Ascending aorta (tissue), 2 donors: Measurements from ENCODE around the gene MXRA7. TPM values are rescaled to one million over a fixed set of nuclear protein-coding genes. Genes with fewer than 3 reads are reported as not detected.
"Not testable (repeated sequence)": the region's sequence is repeated elsewhere in the genome, so short reads cannot be mapped to it uniquely, and the experiment has no call there.

Experiments
- DNase-seq, 2 donors: peaks; one replicate each; pipeline ENCODE4 v3.0.0-alpha.2; 2019; ENCODE audit warnings: low spot score in 2 of 2
- H3K27ac ChIP-seq, 2 donors: fragments of 200-600 bp; sonication (generic); one replicate each; pipeline ENCODE4 v1.5.1; 2016 to 2017; ENCODE audit warnings: mild to moderate bottlenecking in 1 of 2
- H3K27me3 ChIP-seq: fragments of 200-600 bp; sonication (generic); one replicate; pipeline ENCODE4 v1.5.1; 2017
- H3K36me3 ChIP-seq, 2 donors: fragments of 200-600 bp; sonication (generic); one replicate each; pipeline ENCODE4 v1.5.1; 2016
- H3K4me1 ChIP-seq, 2 donors: fragments of 200-600 bp; sonication (generic); one replicate each; pipeline ENCODE4 v1.5.1; 2016 to 2017; ENCODE audit warnings: mild to moderate bottlenecking in 1 of 2
- H3K4me3 ChIP-seq, 2 donors: fragments of 200-600 bp; sonication (generic); one replicate each; pipeline ENCODE4 v1.5.1; 2016 to 2017; ENCODE audit warnings: mild to moderate bottlenecking in 1 of 2
- H3K9me3 ChIP-seq, 2 donors: fragments of 200-600 bp; sonication (generic); one replicate each; pipeline ENCODE4 v1.5.1; 2016
- CTCF ChIP-seq, 3 experiments: fragments of 200-600 bp in 2 of 3; fragments of 450-650 bp in 1 of 3; sonication (generic) in 2 of 3; IDR thresholded peaks; one replicate each; pipeline ENCODE4 v1.5.1; 2016 to 2019; ENCODE audit warnings: antibody characterized with exemption in 3 of 3, mild to moderate bottlenecking in 1 of 3, moderate library complexity in 1 of 3
- intact Hi-C: fragments of 100-400 bp; cut with DNase I; formaldehyde crosslinking; loops from one replicate; pipeline ENCODE4 v1.15.1; 2023
- total RNA-seq: library from RNA; depleted of rRNA; stranded (reverse); fragments of >200 nt; gene quantifications from one replicate; pipeline ENCODE4 v1.1.0, GENCODE V29; 2016

MXRA7 gene
- total RNA-seq, 1 donor from 2014 or later: 122 TPM

DNA sequence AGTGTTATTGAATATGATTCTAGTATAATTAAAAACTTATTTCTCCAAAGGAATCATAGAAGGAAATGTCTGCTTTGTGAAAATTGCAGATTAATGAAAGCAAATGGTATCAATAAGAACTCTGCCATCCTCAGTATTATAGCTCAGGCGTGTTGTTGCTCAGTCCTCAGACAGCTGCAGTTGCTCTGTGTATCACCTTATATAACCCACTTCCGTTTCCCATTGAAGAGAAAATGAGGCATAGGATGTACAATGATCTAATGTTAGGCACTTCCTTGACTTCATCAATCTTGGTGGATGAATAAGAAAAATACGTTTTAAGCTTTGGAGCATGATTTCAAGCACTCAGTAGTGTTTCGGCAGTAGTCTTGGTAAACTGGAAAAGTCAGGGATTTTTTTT lies 41.2 kb upstream of the MXRA7 start:
- Histone ChIP-seq H3K27ac (no peak overlapping the region), H3K4me3 (no peak overlapping the region), H3K27me3 (no peaks in the 10 kb centered on the region), H3K4me1 (no peaks in the 10 kb centered on the region), H3K9me3 (no peaks in the 10 kb centered on the region), H3K36me3 (peaks cover 41 to 43% of the 10 kb centered on the region in 2 donors)
- DNase-seq: no peak
- intact Hi-C loops: no loop called here
- no peak for TF ChIP-seq CTCF (IDR thresholded peaks at IDR 0.05)

DNA sequence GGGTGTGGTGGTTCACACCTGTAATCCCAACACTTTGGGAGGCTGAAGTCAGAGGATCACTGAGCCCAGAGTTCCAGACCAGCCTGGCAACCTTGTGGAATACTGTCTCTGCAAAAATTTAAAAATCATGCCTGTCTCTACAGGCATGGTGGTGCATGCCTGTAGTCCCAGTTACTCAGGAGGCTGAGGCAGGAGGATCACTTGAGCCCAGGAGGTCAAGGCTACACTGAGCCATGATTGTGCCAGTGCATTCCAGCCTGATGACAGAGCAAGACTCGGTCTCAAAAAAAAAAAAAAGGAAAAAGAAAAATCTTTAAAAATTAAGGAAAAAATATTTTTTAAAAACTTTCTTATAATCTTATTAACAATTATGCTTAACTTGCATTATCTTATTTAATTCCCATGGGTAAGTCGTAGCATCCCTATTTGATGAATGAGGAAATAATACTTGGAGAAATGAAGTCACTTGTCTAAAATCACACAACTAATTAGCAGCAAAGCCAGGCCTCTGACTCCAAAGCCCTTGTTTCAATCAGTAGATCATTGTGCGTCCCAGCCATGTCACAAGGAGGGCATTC lies 40.7 kb upstream of the MXRA7 start:
- no peak for TF ChIP-seq CTCF (IDR thresholded peaks at IDR 0.05)
- Histone ChIP-seq H3K9me3 (no peaks in the 10 kb centered on the region), H3K36me3 (peaks cover 39 to 43% of the 10 kb centered on the region in 2 donors), H3K4me1 (no peaks in the 10 kb centered on the region), H3K27ac (no peak overlapping the region), H3K27me3 (no peaks in the 10 kb centered on the region), H3K4me3 (no peak overlapping the region)
- intact Hi-C loops: no loop called here
- no peak for DNase-seq

- TF ChIP-seq CTCF (IDR thresholded peaks at IDR 0.05): no peak
- H3K27me3 ChIP-seq: no peaks in the 10 kb centered on the region
- DNase-seq: no peak
- peaks cover 41 to 50% of the 10 kb centered on the region in 2 donors for H3K36me3 ChIP-seq
- H3K27ac ChIP-seq: no peak overlapping the region
- intact Hi-C loops: no loop called here
- no peaks in the 10 kb centered on the region for H3K9me3 ChIP-seq
- no peak overlapping the region for H3K4me3 ChIP-seq
- no peaks in the 10 kb centered on the region for H3K4me1 ChIP-seq
Observed at GRCh38 chr17:76748657-76749056, 37.9 kb upstream of the MXRA7 start.

DNA sequence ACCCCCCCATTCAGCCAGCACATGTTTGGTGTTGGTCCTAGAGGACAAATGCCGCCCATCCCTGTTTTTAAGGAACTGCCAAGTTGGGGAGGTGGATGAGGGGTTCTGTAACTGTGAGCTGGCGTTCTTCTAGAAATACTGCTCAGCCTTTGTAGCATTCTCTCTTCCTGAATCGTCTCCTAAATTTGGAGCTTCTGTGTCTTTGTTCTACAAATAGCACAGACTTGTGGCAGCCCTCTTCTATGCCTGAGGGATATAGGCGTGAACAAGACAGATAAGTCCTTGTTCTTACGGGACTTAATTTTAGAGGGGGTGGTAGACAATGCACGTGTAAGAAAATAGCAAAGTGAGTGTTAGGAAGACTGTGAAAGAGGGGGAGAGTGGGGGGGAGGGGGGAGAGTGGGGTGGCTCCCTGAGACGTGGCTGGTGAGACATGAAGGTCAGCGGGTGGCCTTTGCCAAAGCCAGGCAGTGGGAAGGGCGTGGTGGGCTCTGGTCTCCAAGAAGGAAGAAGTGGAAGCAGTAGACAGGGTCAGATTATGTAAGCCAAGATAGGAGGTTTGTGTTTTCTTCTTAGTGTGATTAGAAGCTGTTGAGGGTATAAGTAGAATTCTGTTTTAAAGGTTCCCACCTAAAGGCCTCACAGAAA lies 37.1 kb upstream of the MXRA7 start:
- intact Hi-C loops: no loop called here
- Histone ChIP-seq H3K27ac (no peak overlapping the region), H3K9me3 (no peaks in the 10 kb centered on the region), H3K27me3 (no peaks in the 10 kb centered on the region), H3K4me1 (no peaks in the 10 kb centered on the region), H3K36me3 (peaks cover 39 to 56% of the 10 kb centered on the region in 2 donors), H3K4me3 (no peak overlapping the region)
- DNase-seq: no peak
- no peak for TF ChIP-seq CTCF (IDR thresholded peaks at IDR 0.05)

DNA sequence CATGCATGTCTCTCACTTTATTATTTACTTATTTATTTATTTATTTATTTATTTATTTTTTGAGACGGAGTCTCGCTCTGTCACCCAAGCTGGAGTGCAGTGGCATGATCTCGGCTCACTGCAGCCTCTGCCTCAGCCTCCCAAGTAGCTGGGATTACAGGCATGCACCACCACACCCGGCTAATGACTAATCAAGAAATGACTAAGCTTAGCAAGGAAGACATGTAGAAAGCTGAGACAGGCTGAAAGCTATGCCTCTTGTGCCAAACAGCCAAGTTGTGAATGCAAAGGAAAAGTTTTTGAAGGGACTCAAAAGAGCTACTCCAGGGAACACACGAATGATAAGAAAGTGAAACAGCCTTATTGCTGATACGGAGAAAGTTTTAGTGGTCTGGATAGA lies 35.0 kb upstream of the MXRA7 start:
- H3K36me3 ChIP-seq: peaks cover 50 to 67% of the 10 kb centered on the region in 2 donors
- H3K27me3 ChIP-seq, H3K9me3 ChIP-seq, H3K4me1 ChIP-seq, intact Hi-C loops, H3K4me3 ChIP-seq, DNase-seq, H3K27ac ChIP-seq: not testable (repeated sequence)

DNA sequence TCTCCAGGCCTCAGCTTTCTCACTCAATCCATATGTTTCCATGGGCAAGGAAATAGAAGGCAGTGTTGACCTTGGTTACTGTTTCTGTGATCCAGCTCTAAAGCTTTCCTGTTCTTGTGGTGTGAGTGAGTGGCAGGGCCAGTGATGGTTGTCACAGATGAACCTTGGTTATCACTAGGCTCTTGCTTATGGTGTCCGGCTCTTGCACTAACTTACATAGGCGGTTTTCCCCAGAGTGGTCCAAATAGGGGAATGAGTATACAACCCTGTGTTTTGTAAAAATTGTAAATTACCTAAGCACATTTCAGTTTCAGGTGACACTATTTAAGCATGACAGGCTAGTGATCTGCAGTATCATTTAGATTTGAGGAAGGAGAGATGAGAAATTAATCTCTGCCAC lies 34.0 kb upstream of the MXRA7 start:
- Histone ChIP-seq H3K36me3 (peaks cover 50 to 67% of the 10 kb centered on the region in 2 donors), H3K9me3 (no peaks in the 10 kb centered on the region), H3K4me3 (no peak overlapping the region), H3K4me1 (peaks cover 0 to 7% of the 10 kb centered on the region in 2 donors), H3K27ac (no peak overlapping the region), H3K27me3 (no peaks in the 10 kb centered on the region)
- intact Hi-C loops: no loop called here
- no peak for TF ChIP-seq CTCF (IDR thresholded peaks at IDR 0.05)
- no peak for DNase-seq
